PC-9 (cell line): ENCODE data around the gene CD19.

ENCODE experiments used
- EZH2 ChIP-seq: fragments of 200-600 bp; sonication (generic); IDR thresholded peaks from 2 replicates; pipeline ENCODE4 v1.8.0; 2017; ENCODE audit warnings: antibody characterized with exemption, low read depth
- TF ChIP-seq, protein P1 (sequence below): fragments of 200-600 bp; sonication (generic); conservative IDR thresholded peaks from 2 replicates; pipeline ENCODE4 v1.6.1; 2017; ENCODE audit warnings: mixed run types, antibody characterized with exemption, mild to moderate bottlenecking, moderate library complexity

DNA sequence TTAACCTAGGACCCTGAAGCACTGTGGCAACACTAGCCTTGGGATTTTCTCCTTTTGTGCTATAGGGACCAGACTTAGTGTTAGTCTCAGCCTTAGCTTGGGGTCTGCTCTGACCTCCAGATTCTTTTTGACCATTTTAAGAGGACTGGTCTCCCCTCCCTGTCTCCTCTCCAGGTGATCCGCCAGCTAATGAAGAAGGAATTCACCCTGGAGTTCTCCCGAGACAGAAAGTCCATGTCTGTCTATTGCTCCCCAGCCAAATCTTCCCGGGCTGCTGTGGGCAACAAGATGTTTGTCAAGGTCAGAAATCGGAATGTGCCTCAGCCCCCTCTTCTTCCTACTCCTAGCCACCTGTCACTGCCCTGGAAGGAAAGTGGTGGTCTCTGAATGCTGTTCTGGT is 33.9 kb upstream of the CD19 start:
- TF ChIP-seq, protein P1, sequence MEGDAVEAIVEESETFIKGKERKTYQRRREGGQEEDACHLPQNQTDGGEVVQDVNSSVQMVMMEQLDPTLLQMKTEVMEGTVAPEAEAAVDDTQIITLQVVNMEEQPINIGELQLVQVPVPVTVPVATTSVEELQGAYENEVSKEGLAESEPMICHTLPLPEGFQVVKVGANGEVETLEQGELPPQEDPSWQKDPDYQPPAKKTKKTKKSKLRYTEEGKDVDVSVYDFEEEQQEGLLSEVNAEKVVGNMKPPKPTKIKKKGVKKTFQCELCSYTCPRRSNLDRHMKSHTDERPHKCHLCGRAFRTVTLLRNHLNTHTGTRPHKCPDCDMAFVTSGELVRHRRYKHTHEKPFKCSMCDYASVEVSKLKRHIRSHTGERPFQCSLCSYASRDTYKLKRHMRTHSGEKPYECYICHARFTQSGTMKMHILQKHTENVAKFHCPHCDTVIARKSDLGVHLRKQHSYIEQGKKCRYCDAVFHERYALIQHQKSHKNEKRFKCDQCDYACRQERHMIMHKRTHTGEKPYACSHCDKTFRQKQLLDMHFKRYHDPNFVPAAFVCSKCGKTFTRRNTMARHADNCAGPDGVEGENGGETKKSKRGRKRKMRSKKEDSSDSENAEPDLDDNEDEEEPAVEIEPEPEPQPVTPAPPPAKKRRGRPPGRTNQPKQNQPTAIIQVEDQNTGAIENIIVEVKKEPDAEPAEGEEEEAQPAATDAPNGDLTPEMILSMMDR: no peak
- TF ChIP-seq EZH2: no peak
